Nephron progenitor cell (in vitro differentiated cells): ENCODE results near the gene CDHR5.
A peak's percentile ranks its signal among the peaks of the same experiment; 100 is the strongest.

Experiments
- DNase-seq: peaks from one replicate; pipeline ENCODE4 v3.0.0; 2021
- H3K27ac Mint-ChIP-seq: 2 replicates; pipeline ENCODE4 v1.8.0; 2021; ENCODE audit warnings: mild to moderate bottlenecking, moderate library complexity, mixed read lengths
- H3K27me3 Mint-ChIP-seq: 2 replicates; pipeline ENCODE4 v1.8.0; 2021; ENCODE audit warnings: mild to moderate bottlenecking, low read depth, mixed read lengths; ENCODE audit not compliant: poor library complexity
- H3K36me3 Mint-ChIP-seq: 2 replicates; pipeline ENCODE4 v1.8.0; 2021; ENCODE audit warnings: low read depth, mixed read lengths
- H3K4me1 Mint-ChIP-seq: 2 replicates; pipeline ENCODE4 v1.8.0; 2021; ENCODE audit warnings: mixed read lengths
- H3K4me3 Mint-ChIP-seq: 2 replicates; pipeline ENCODE4 v1.8.0; 2021; ENCODE audit warnings: mild to moderate bottlenecking, moderate library complexity, mixed read lengths
- H3K9me3 Mint-ChIP-seq: 2 replicates; pipeline ENCODE4 v1.8.0; 2021; ENCODE audit warnings: mild to moderate bottlenecking, moderate library complexity, mixed read lengths
- TF ChIP-seq, protein P1 (sequence below): fragments of 200-600 bp; sonication (generic); IDR thresholded peaks from 2 replicates; pipeline ENCODE4 v1.5.0; 2021; ENCODE audit warnings: antibody characterized with exemption

CDHR5 gene, protein sequence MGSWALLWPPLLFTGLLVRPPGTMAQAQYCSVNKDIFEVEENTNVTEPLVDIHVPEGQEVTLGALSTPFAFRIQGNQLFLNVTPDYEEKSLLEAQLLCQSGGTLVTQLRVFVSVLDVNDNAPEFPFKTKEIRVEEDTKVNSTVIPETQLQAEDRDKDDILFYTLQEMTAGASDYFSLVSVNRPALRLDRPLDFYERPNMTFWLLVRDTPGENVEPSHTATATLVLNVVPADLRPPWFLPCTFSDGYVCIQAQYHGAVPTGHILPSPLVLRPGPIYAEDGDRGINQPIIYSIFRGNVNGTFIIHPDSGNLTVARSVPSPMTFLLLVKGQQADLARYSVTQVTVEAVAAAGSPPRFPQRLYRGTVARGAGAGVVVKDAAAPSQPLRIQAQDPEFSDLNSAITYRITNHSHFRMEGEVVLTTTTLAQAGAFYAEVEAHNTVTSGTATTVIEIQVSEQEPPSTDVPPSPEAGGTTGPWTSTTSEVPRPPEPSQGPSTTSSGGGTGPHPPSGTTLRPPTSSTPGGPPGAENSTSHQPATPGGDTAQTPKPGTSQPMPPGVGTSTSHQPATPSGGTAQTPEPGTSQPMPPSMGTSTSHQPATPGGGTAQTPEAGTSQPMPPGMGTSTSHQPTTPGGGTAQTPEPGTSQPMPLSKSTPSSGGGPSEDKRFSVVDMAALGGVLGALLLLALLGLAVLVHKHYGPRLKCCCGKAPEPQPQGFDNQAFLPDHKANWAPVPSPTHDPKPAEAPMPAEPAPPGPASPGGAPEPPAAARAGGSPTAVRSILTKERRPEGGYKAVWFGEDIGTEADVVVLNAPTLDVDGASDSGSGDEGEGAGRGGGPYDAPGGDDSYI

DNA sequence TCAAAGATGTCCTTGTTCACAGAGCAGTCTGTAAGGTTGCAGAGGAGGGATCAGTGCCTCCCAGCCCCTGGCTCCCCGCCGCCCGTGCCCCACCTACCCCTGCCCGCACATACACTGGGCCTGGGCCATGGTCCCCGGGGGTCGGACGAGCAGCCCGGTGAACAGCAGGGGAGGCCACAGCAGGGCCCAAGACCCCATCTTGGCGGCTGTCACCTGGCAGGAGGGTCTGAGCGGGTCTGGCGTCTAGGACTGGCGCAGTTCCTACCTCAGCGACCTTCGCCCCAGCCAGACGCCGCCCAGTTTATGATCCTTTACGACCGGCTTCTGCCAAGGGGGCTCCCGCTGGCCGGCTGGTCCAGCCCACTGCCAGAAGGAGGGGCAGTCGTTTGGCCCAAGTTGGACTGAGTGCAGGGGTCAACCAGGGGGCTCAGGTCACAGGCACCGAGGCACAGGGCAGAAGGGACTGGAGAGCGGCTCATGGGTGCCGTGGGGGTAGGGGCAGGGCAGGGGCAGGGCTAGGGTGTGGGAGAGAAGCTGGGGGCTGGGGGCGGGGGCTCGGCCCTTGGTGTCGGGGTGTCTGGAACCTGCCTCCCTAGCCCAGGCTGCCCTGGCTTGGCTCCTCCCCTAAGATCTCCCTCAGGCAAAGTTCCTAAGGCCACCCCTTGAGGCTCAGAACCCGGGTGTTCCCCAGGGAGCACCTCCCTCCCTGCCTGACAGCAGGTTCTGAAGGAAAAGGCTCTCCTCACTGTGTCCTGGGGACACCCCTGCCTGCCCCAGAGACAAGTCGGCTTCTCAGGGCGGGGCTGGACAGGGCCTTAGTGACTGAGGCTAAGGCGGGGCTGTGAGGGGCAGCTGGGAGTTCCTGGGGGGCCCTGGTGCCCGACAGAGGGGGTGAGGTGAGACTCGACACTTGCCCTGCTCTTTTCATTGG, at the start of gene CDHR5:
TSS of gene CDHR5 (minus strand) at position 251 of the 931 bp plus-strand sequence. CDS start at position 198, 53 bp downstream.
- H3K9me3 Mint-ChIP-seq: peaks cover 20% of the 10 kb centered on the region
- H3K36me3 Mint-ChIP-seq: peaks cover 22% of the 10 kb centered on the region
- peaks cover 50% of the 10 kb centered on the region for H3K4me1 Mint-ChIP-seq
- peaks cover 20% of the 10 kb centered on the region for H3K27me3 Mint-ChIP-seq
- no peak within 1 kb of the TSS for H3K4me3 Mint-ChIP-seq
- no peak within 1 kb of the TSS for H3K27ac Mint-ChIP-seq
- DNase-seq: peak; percentile 59
- TF ChIP-seq, protein P1, sequence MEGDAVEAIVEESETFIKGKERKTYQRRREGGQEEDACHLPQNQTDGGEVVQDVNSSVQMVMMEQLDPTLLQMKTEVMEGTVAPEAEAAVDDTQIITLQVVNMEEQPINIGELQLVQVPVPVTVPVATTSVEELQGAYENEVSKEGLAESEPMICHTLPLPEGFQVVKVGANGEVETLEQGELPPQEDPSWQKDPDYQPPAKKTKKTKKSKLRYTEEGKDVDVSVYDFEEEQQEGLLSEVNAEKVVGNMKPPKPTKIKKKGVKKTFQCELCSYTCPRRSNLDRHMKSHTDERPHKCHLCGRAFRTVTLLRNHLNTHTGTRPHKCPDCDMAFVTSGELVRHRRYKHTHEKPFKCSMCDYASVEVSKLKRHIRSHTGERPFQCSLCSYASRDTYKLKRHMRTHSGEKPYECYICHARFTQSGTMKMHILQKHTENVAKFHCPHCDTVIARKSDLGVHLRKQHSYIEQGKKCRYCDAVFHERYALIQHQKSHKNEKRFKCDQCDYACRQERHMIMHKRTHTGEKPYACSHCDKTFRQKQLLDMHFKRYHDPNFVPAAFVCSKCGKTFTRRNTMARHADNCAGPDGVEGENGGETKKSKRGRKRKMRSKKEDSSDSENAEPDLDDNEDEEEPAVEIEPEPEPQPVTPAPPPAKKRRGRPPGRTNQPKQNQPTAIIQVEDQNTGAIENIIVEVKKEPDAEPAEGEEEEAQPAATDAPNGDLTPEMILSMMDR: no peak

DNA sequence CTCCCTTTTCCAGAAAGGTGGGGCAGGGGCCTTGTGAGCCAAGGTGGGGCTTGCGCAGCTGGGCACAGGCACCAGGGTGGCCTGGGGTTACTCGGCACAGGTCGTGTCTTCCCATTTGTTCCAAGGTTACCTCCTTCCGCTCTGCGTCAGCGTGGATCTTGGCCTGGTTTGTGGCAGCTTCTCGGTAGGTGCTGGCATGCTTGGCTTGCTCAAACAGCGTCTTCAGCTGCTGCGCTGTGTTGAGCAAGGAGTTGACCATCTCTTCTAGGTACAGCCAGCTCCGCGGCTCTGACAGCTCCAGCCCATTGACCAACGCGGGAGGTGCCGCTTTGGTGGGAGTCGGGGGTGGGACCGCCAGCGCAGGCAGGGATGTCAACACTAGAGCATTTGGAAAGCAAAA, 49.7 kb upstream of the CDHR5 start:
- Mint-ChIP-seq H3K4me1 (no peaks in the 10 kb centered on the region), H3K9me3 (no peaks in the 10 kb centered on the region), H3K4me3 (no peak overlapping the region), H3K27me3 (no peaks in the 10 kb centered on the region), H3K27ac (no peak overlapping the region), H3K36me3 (peaks cover 46% of the 10 kb centered on the region)
- DNase-seq: no peak
- TF ChIP-seq, protein P1: no peak

DNA sequence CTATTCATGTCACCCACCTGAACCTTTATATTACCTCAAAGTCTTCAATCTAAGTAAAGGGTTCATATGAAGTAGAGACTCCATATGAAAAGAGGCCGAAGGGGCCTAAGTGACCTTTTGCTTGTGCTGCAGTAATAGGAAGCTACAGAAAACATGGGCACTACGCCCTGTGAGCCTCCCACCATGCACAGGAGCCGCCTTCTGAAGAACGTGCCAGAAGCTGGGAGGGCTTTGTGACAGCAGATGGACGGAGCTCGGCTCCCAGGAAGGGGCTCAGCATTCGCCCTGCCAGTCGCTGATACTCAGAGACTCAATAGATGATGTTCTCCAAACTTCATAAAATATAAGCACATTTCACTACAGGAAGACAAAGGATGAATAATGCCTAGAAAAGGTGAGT, 49.1 kb upstream of the CDHR5 start:
- Mint-ChIP-seq H3K9me3 (no peaks in the 10 kb centered on the region), H3K4me3 (no peak overlapping the region), H3K27ac (peak overlapping the region; percentile 34), H3K4me1 (no peaks in the 10 kb centered on the region), H3K36me3 (peaks cover 45% of the 10 kb centered on the region), H3K27me3 (no peaks in the 10 kb centered on the region)
- DNase-seq: no peak
- TF ChIP-seq, protein P1: no peak

DNA sequence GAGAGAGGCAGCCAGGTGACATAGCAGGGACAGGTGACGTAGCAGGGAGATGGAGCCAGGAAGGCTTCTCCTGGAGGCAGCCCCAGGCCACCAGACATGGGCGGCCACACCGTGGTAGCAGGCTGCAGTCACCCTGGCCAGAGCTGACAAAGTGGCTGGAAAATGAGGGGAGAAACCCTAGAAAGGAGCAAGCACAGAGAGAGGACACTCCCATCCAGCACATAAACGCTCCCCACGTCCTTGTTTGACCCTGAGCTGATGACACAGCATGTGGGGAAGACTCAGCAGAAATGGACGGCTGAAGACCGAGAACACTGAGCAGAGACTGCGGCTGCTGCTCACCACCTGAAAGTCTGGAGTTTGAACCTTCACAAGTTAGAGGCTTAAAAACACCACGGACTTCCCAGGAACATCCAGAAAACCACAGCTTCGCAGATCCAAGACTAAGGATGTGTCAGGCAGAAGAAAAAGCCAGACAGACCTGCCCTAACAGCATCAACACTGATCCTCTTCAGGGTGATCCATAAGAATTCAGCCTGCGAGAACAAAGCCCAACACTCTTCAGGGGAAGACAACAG, 41.0 kb upstream of the CDHR5 start:
- Mint-ChIP-seq H3K9me3 (no peaks in the 10 kb centered on the region), H3K27me3 (no peaks in the 10 kb centered on the region), H3K4me3 (no peak overlapping the region), H3K4me1 (no peaks in the 10 kb centered on the region), H3K36me3 (peaks cover 38% of the 10 kb centered on the region), H3K27ac (no peak overlapping the region)
- TF ChIP-seq, protein P1: no peak
- DNase-seq: no peak

DNA sequence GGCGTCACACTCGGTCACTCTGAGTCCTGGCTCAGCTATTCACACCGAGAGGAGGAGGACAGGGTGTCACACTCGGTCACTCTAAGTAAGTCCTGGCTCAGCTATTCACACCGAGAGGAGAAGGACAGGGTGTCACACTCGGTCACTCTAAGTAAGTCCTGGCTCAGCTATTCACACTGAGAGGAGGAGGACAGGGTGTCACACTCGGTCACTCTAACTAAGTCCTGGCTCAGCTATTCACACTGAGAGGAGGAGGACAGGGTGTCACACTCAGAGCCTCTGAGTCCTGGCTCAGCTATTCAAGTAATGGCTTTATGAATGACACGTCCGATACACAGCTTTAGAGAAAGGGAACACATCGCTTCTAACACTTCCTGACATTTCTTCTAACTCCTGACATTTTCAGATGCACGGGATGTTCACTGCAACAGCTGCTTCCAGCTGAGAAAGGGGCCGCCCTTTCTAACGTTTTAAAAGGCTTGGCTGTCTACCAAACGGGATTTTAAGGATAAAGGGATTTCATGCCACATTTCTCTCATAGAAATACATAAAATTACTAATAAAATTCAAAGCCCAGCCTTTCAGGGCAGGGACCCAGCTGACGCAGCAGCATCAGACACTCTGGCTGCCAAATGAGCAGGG, 40.4 kb upstream of the CDHR5 start:
- Mint-ChIP-seq H3K36me3 (peaks cover 37% of the 10 kb centered on the region), H3K9me3 (no peaks in the 10 kb centered on the region), H3K27me3 (no peaks in the 10 kb centered on the region), H3K27ac (peak overlapping the region; percentile 72), H3K4me3 (no peak overlapping the region), H3K4me1 (no peaks in the 10 kb centered on the region)
- DNase-seq: no peak
- TF ChIP-seq, protein P1: no peak
